Osteoblast (primary cell): ENCODE results near the gene PRRC2C. TPM values are rescaled to one million over a fixed set of nuclear protein-coding genes. Genes with fewer than 3 reads are reported as not detected.

Source experiments
- DNase-seq: peaks from one replicate; pipeline ENCODE4 v3.0.0; 2011; ENCODE audit warnings: low spot score, mixed read lengths; ENCODE audit not compliant: insufficient read length; ENCODE audit errors: missing footprints
- H2AFZ ChIP-seq: 2 replicates; pipeline ENCODE4 v1.6.0; 2011; ENCODE audit warnings: mild to moderate bottlenecking, low read length
- H3K27ac ChIP-seq: 2 replicates; pipeline ENCODE4 v1.5.1; 2011; ENCODE audit warnings: mild to moderate bottlenecking, low read depth, low read length, moderate library complexity
- H3K27me3 ChIP-seq: 2 replicates; pipeline ENCODE4 v1.6.0; 2012; ENCODE audit warnings: mild to moderate bottlenecking, control low read depth, inconsistent platforms, low read length, moderate library complexity; ENCODE audit not compliant: insufficient read depth
- H3K36me3 ChIP-seq: 2 replicates; pipeline ENCODE4 v1.5.1; 2011; ENCODE audit warnings: mild to moderate bottlenecking, low read length, control low read depth, moderate library complexity; ENCODE audit not compliant: insufficient read depth
- H3K4me1 ChIP-seq: 2 replicates; pipeline ENCODE4 v1.5.1; 2011; ENCODE audit warnings: mild to moderate bottlenecking, low read length, control low read depth, moderate library complexity; ENCODE audit not compliant: insufficient read depth
- H3K4me2 ChIP-seq: 2 replicates; pipeline ENCODE4 v1.6.0; 2011; ENCODE audit warnings: mild to moderate bottlenecking, low read length; ENCODE audit not compliant: insufficient read depth
- H3K4me3 ChIP-seq: fragments of 200-600 bp; sonication (generic); 3 replicates; pipeline ENCODE4 v1.5.1; 2012; ENCODE audit warnings: mild to moderate bottlenecking, low read length, inconsistent platforms; ENCODE audit not compliant: insufficient read depth
- H3K79me2 ChIP-seq: 2 replicates; pipeline ENCODE4 v1.6.0; 2012; ENCODE audit warnings: mild to moderate bottlenecking, low read length, control low read depth, inconsistent platforms; ENCODE audit not compliant: insufficient read depth
- H3K9me3 ChIP-seq: 2 replicates; pipeline ENCODE4 v1.5.1; 2011; ENCODE audit warnings: low read depth, low read length, control low read depth
- H4K20me1 ChIP-seq: 2 replicates; pipeline ENCODE4 v1.6.0; 2012; ENCODE audit warnings: mild to moderate bottlenecking, low read length, control low read depth; ENCODE audit not compliant: insufficient read depth
- total RNA-seq: library from RNA; depleted of rRNA; stranded (reverse); fragments of >200 nt; gene quantifications from 2 replicates; pipeline ENCODE4 v1.2.3, GENCODE V29; 2012
- TF ChIP-seq, protein P1 (sequence below): IDR thresholded peaks from 2 replicates; pipeline ENCODE4 v1.5.1; 2011; ENCODE audit warnings: mild to moderate bottlenecking, low read depth, low read length, moderate library complexity; ENCODE audit errors: extremely low read depth

The PRRC2C gene
- total RNA-seq, 1 donor: 40.5 TPM

DNA sequence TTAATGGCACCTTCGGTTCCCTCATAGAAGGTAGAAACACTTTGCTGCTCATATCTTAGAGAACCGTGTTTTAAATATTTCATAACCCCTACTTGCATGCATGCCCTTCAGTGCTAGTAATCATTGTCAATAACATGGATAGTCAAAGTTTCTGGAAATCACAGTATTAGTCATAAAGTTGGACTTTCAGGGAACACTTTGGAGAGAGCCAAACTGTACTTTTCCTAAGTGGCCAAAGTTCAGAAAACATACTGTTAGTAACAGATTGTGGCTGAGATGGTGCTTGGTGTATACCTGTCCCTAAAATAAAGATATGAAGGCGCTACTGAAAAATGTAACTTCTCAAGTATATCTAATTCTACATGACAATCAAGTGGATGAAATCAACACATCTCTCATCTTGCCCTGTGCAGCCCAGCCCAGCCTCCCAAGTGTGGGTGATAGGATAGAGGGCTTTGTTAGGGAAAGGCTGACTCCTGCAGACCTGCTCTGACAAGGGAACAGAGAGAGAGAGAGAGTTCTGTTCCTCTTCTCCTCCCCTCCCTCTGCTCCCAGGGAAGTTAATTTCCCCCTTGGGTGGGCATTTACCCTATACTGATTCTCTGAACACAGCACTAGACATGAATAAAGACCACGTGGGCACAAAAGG is 152.7 kb downstream of the PRRC2C start:
- no peak overlapping the region for H3K4me2 ChIP-seq
- H3K4me3 ChIP-seq: no peak overlapping the region
- H3K9me3 ChIP-seq: no peaks in the 10 kb centered on the region
- no peaks in the 10 kb centered on the region for H4K20me1 ChIP-seq
- no peaks in the 10 kb centered on the region for H3K27me3 ChIP-seq
- no peaks in the 10 kb centered on the region for H3K79me2 ChIP-seq
- no peaks in the 10 kb centered on the region for H3K36me3 ChIP-seq
- H3K27ac ChIP-seq: no peak overlapping the region
- H2AFZ ChIP-seq: no peak overlapping the region
- no peak for DNase-seq
- no peaks in the 10 kb centered on the region for H3K4me1 ChIP-seq
- TF ChIP-seq, protein P1, sequence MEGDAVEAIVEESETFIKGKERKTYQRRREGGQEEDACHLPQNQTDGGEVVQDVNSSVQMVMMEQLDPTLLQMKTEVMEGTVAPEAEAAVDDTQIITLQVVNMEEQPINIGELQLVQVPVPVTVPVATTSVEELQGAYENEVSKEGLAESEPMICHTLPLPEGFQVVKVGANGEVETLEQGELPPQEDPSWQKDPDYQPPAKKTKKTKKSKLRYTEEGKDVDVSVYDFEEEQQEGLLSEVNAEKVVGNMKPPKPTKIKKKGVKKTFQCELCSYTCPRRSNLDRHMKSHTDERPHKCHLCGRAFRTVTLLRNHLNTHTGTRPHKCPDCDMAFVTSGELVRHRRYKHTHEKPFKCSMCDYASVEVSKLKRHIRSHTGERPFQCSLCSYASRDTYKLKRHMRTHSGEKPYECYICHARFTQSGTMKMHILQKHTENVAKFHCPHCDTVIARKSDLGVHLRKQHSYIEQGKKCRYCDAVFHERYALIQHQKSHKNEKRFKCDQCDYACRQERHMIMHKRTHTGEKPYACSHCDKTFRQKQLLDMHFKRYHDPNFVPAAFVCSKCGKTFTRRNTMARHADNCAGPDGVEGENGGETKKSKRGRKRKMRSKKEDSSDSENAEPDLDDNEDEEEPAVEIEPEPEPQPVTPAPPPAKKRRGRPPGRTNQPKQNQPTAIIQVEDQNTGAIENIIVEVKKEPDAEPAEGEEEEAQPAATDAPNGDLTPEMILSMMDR: no peak

DNA sequence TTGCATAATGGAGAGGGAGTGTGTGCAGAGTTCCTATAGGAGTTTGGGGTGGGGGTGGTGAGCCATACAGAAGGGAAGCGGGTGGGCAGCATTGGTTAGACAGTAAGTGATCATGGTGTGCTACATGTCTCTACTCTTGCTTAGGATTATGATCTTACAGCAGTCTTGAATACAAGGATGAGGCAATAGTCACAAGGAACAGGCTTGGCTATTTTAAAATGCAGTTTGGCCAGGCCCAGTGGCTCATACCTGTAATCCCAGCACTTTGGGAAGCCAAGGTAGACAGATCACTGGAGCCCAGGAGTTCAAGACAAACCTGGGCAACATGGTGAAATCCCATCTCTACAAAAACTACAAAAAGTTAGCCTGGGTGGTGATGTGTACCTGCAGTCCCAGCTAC is 154.9 kb downstream of the PRRC2C start:
- Histone ChIP-seq H3K79me2 (no peaks in the 10 kb centered on the region), H3K27me3 (no peaks in the 10 kb centered on the region), H3K4me2 (no peak overlapping the region), H3K9me3 (no peaks in the 10 kb centered on the region), H3K27ac (no peak overlapping the region), H4K20me1 (no peaks in the 10 kb centered on the region), H3K4me3 (no peak overlapping the region), H3K4me1 (peaks cover 2% of the 10 kb centered on the region), H3K36me3 (no peaks in the 10 kb centered on the region), H2AFZ (no peak overlapping the region)
- TF ChIP-seq, protein P1: no peak
- DNase-seq: no peak

DNA sequence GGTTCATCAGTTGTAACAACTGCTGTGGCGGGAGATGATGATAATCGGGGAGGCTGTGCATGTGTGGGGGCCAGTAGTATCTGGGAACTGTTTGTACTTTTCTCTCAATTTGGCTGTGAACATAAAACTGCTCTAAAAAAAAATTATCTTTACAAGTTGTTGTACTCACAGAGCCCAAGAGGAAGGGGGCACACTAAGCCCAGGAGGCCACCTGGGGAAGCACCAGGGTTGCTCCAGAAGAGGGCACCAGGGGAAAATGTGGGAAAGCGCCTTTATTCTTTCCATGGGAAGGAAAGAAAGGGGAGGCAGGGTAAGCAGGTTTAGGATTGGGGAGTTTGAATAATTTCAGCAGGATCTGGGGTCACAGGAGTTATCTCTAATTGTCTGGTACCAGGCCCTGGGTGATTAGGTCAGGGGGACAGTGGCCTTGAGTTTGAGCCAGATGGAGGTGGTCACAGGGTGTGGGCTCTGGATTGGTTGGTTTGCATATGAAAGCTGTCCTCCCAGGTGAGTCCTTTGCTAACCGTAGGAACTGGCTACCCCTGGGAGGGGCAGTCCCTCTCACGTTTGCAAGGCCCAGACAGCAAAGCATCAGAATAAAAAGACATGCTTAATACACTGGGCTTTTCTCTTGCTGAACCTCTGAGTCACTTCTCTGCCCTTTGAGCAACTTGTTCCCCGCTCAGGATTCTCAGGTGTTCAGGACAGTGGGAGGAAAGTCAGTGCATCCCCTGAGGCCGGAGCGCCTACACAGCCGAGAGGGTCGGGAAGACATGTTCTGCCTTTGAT is 155.9 kb downstream of the PRRC2C start:
- H2AFZ ChIP-seq: no peak overlapping the region
- H3K4me2 ChIP-seq: no peak overlapping the region
- no peaks in the 10 kb centered on the region for H3K27me3 ChIP-seq
- peaks cover 13% of the 10 kb centered on the region for H3K4me1 ChIP-seq
- no peak for DNase-seq
- no peak overlapping the region for H3K4me3 ChIP-seq
- H3K27ac ChIP-seq: no peak overlapping the region
- H4K20me1 ChIP-seq: no peaks in the 10 kb centered on the region
- no peaks in the 10 kb centered on the region for H3K79me2 ChIP-seq
- no peaks in the 10 kb centered on the region for H3K9me3 ChIP-seq
- no peaks in the 10 kb centered on the region for H3K36me3 ChIP-seq
- TF ChIP-seq, protein P1: no peak

DNA sequence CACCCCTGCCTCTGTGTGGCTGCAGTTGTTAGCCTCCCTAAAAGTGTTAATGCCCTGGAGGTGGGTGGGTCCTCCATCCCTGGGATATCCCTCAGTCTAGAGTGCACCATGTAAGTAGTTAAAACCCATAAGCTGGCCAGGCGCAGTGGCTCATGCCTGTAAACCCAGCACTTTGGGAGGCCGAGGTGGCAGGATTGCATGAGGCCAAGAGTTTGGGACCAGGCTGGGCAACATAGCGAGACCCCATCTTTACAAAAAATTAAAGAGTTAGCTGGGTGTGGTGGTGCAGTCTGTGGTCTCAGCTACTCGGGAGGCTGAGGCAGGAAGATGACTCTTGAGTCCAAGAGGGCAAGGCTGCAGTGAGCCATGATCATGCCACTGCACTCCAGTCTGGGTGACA is 156.9 kb downstream of the PRRC2C start:
- H2AFZ ChIP-seq: no peak overlapping the region
- no peaks in the 10 kb centered on the region for H3K79me2 ChIP-seq
- peaks cover 13% of the 10 kb centered on the region for H3K4me1 ChIP-seq
- no peak overlapping the region for H3K4me3 ChIP-seq
- no peaks in the 10 kb centered on the region for H4K20me1 ChIP-seq
- H3K36me3 ChIP-seq: no peaks in the 10 kb centered on the region
- no peak overlapping the region for H3K27ac ChIP-seq
- no peak for DNase-seq
- no peaks in the 10 kb centered on the region for H3K27me3 ChIP-seq
- H3K4me2 ChIP-seq: no peak overlapping the region
- H3K9me3 ChIP-seq: no peaks in the 10 kb centered on the region
- TF ChIP-seq, protein P1: no peak
